HEK293 (cell line): Measurements from ENCODE around the gene CAV1.

Experiments used
- CTCF ChIA-PET: fragments of 350-600 bp; formaldehyde crosslinking; extraction: SDS; loops from one replicate; lab custom pipeline; 2021; ENCODE audit warnings: antibody characterized with exemption; lab: Yijun Ruan, JAX
- POLR2A ChIA-PET: fragments of 300-600 bp; formaldehyde crosslinking; extraction: SDS; loops from one replicate; lab custom pipeline; 2020; ENCODE audit warnings: antibody characterized with exemption, inconsistent platforms; lab: Yijun Ruan, JAX
- H3K27ac ChIP-seq: fragments of 200-500 bp; sonication (Bioruptor generic); 2 replicates; pipeline ENCODE4 v1.5.1; 2014; ENCODE audit warnings: low read depth, low read length, control low read depth, inconsistent platforms; ENCODE audit errors: extremely low read depth
- H3K36me3 ChIP-seq, 2 experiments: fragments of 200-500 bp in 1 of 2; sonication (Bioruptor generic) in 1 of 2; 1 replicate in 1 of 2; 2 replicates in 1 of 2; pipeline ENCODE4 v1.5.1; 2014 to 2017; ENCODE audit warnings: inconsistent platforms in 2 of 2, low read length in 2 of 2; ENCODE audit not compliant: control insufficient read depth in 2 of 2, insufficient read depth in 1 of 2
- H3K4me1 ChIP-seq: fragments of 200-500 bp; sonication (Bioruptor generic); 2 replicates; pipeline ENCODE4 v1.5.1; 2014; ENCODE audit warnings: mild to moderate bottlenecking, low read length, inconsistent platforms; ENCODE audit not compliant: control insufficient read depth, insufficient read depth
- H3K4me3 ChIP-seq: 2 replicates; pipeline ENCODE4 v1.5.1; 2011; ENCODE audit warnings: low read depth, mild to moderate bottlenecking, control low read depth, low read length, moderate library complexity
- H3K9me3 ChIP-seq: fragments of 200-500 bp; sonication (Bioruptor generic); 2 replicates; pipeline ENCODE4 v1.5.1; 2014; ENCODE audit warnings: low read depth, low read length, inconsistent platforms; ENCODE audit not compliant: control insufficient read depth, insufficient read depth
- GLI4 ChIP-seq: fragments of 450-650 bp; formaldehyde crosslinking; IDR thresholded peaks from 2 replicates; pipeline ENCODE4 v1.5.1; 2016; ENCODE audit warnings: missing biosample characterization, missing genetic modification characterization
- RBAK ChIP-seq: fragments of 450-650 bp; formaldehyde crosslinking; IDR thresholded peaks from 2 replicates; pipeline ENCODE4 v1.5.1; 2016; ENCODE audit warnings: missing biosample characterization, missing genetic modification characterization
- SP3 ChIP-seq: fragments of 450-650 bp; formaldehyde crosslinking; IDR thresholded peaks from 2 replicates; pipeline ENCODE4 v1.5.1; 2016; ENCODE audit warnings: missing biosample characterization, missing genetic modification characterization
- SP7 ChIP-seq: fragments of 450-650 bp; formaldehyde crosslinking; IDR thresholded peaks from 2 replicates; pipeline ENCODE4 v1.5.1; 2016; ENCODE audit warnings: missing biosample characterization, missing genetic modification characterization
- ZFP37 ChIP-seq: fragments of 450-650 bp; formaldehyde crosslinking; IDR thresholded peaks from 2 replicates; pipeline ENCODE4 v1.5.1; 2016; ENCODE audit warnings: missing biosample characterization, missing genetic modification characterization
- ZNF214 ChIP-seq: fragments of 450-650 bp; formaldehyde crosslinking; IDR thresholded peaks from 2 replicates; pipeline ENCODE4 v1.5.1; 2017; ENCODE audit warnings: missing biosample characterization, mild to moderate bottlenecking, missing genetic modification characterization, borderline replicate concordance
- ZNF335 ChIP-seq: fragments of 450-650 bp; formaldehyde crosslinking; conservative IDR thresholded peaks from 2 replicates; pipeline ENCODE4 v1.5.1; 2016; ENCODE audit warnings: missing biosample characterization, missing genetic modification characterization
- ZNF394 ChIP-seq: fragments of 450-650 bp; formaldehyde crosslinking; IDR thresholded peaks from 2 replicates; pipeline ENCODE4 v1.5.1; 2016; ENCODE audit warnings: missing biosample characterization, missing genetic modification characterization, mild to moderate bottlenecking, moderate library complexity, borderline replicate concordance
- ZNF501 ChIP-seq: fragments of 450-650 bp; formaldehyde crosslinking; IDR thresholded peaks from 2 replicates; pipeline ENCODE4 v1.5.1; 2016; ENCODE audit warnings: missing biosample characterization, missing genetic modification characterization
- ZNF514 ChIP-seq: fragments of 450-650 bp; formaldehyde crosslinking; IDR thresholded peaks from 2 replicates; pipeline ENCODE4 v1.5.1; 2016; ENCODE audit warnings: missing biosample characterization, missing genetic modification characterization
- ZNF558 ChIP-seq: fragments of 450-650 bp; formaldehyde crosslinking; IDR thresholded peaks from 2 replicates; pipeline ENCODE4 v1.5.1; 2016; ENCODE audit warnings: missing biosample characterization, missing genetic modification characterization
- ZNF596 ChIP-seq: fragments of 450-650 bp; IDR thresholded peaks from 2 replicates; pipeline ENCODE4 v1.5.0; 2018; ENCODE audit warnings: missing biosample characterization, mild to moderate bottlenecking, missing genetic modification characterization, moderate library complexity
- ZNF600 ChIP-seq: fragments of 450-650 bp; formaldehyde crosslinking; IDR thresholded peaks from 2 replicates; pipeline ENCODE4 v1.5.1; 2016; ENCODE audit warnings: missing biosample characterization, missing genetic modification characterization
- ZNF629 ChIP-seq: fragments of 450-650 bp; formaldehyde crosslinking; IDR thresholded peaks from 2 replicates; pipeline ENCODE4 v1.5.1; 2017; ENCODE audit warnings: missing biosample characterization, missing genetic modification characterization
- ZSCAN23 ChIP-seq: fragments of 450-650 bp; formaldehyde crosslinking; IDR thresholded peaks from 2 replicates; pipeline ENCODE4 v1.5.1; 2016; ENCODE audit warnings: missing biosample characterization, missing genetic modification characterization
- TF ChIP-seq, protein P1 (sequence below): fragments of 450-650 bp; formaldehyde crosslinking; IDR thresholded peaks from 2 replicates; pipeline ENCODE4 v1.5.1; 2016; ENCODE audit warnings: missing biosample characterization, missing genetic modification characterization, low read depth
- TF ChIP-seq, protein P2 (sequence below): fragments of 450-650 bp; formaldehyde crosslinking; IDR thresholded peaks from 2 replicates; pipeline ENCODE4 v1.5.1; 2016; ENCODE audit warnings: missing biosample characterization, missing genetic modification characterization
- TF ChIP-seq, protein P3 (sequence below): fragments of 450-650 bp; formaldehyde crosslinking; IDR thresholded peaks from 2 replicates; pipeline ENCODE4 v1.5.1; 2016; ENCODE audit warnings: missing biosample characterization, missing genetic modification characterization, borderline replicate concordance
- TF ChIP-seq, protein P4 (sequence below): fragments of 450-650 bp; formaldehyde crosslinking; IDR thresholded peaks from 2 replicates; pipeline ENCODE4 v1.5.1; 2017; ENCODE audit warnings: missing biosample characterization, missing genetic modification characterization
- TF ChIP-seq, protein P5 (sequence below): fragments of 450-650 bp; formaldehyde crosslinking; IDR thresholded peaks from 2 replicates; pipeline ENCODE4 v1.5.1; 2016; ENCODE audit warnings: missing biosample characterization, missing genetic modification characterization, borderline replicate concordance
- TF ChIP-seq, protein P6 (sequence below): fragments of 450-650 bp; formaldehyde crosslinking; IDR thresholded peaks from 2 replicates; pipeline ENCODE4 v1.5.1; 2016; ENCODE audit warnings: missing biosample characterization, missing genetic modification characterization

The CAV1 gene

DNA sequence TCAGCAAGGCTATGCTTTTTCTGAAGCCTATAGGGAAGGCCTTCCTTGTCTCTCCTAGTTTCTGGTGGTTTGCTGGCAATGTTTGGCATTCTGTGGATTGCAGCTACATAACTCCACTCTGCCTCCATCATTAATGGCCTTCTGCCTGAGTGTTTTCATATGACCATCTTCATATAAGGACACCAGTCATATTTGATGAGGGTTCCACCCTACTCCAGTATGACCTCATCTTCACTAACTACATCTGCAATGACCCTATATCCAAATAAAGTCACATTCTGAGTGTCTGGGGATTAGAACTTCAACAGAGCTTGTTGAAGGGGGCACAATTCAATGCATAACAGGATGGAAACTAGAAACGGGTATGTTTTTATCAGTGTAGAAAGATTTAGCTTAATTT, 22.1 kb downstream of the CAV1 start (continued):
- TF ChIP-seq, protein P1, sequence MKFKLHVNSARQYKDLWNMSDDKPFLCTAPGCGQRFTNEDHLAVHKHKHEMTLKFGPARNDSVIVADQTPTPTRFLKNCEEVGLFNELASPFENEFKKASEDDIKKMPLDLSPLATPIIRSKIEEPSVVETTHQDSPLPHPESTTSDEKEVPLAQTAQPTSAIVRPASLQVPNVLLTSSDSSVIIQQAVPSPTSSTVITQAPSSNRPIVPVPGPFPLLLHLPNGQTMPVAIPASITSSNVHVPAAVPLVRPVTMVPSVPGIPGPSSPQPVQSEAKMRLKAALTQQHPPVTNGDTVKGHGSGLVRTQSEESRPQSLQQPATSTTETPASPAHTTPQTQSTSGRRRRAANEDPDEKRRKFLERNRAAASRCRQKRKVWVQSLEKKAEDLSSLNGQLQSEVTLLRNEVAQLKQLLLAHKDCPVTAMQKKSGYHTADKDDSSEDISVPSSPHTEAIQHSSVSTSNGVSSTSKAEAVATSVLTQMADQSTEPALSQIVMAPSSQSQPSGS: peak; percentile 26; the same call in 1 of the 2 replicates
- TF ChIP-seq, protein P2, sequence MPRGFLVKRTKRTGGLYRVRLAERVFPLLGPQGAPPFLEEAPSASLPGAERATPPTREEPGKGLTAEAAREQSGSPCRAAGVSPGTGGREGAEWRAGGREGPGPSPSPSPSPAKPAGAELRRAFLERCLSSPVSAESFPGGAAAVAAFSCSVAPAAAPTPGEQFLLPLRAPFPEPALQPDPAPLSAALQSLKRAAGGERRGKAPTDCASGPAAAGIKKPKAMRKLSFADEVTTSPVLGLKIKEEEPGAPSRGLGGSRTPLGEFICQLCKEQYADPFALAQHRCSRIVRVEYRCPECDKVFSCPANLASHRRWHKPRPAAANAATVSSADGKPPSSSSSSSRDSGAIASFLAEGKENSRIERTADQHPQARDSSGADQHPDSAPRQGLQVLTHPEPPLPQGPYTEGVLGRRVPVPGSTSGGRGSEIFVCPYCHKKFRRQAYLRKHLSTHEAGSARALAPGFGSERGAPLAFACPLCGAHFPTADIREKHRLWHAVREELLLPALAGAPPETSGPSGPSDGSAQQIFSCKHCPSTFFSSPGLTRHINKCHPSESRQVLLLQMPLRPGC (tag by site-specific recombination): peak; percentile 23; the same call in 1 of the 2 replicates
- TF ChIP-seq ZFP37 (peak; percentile 19; the same call in 1 of the 2 replicates), SP7 (tag by site-specific recombination) (0 out of 2 replicates have a peak, but pooled peaks have one; percentile 46), ZNF335 (0 out of 2 replicates have a peak, but pooled peaks have one; percentile 34)

DNA sequence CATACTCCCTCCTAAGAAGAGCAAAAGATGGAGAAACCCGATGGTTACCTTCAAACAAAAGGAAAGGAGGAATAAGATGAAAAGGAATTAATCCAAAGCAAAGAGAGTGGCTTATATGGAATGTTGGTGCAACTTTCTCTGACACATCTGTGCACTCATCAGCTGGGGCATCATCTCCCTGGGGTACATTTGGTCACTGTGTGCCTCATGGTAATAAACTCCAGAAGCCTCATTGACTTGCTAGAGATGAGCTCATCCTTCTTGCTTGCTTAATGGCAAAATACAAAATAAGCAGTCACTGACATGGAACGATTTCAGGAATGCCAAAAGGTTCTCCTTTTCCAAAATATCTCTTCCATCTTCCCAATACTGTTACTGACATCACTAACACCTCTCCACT, 22.5 kb downstream of the CAV1 start:
- ChIA-PET CTCF (interaction anchor here (0.7 to 1.7 kb wide), 5 partner anchors 21 to 281 kb away, joined by 3 to 9 read pairs (median 3); no protein-coding TSS in a partner anchor), POLR2A (no interaction called here)
- Histone ChIP-seq H3K27ac (no peak overlapping the region; the same call in 1 of the 2 replicates), H3K9me3 (no peaks in the 10 kb centered on the region), H3K36me3 (no peaks in the 10 kb centered on the region), H3K4me3 (no peak overlapping the region), H3K4me1 (peaks cover 5% of the 10 kb centered on the region; the same call in 1 of the 2 replicates)
- TF ChIP-seq ZNF214 (tag by site-specific recombination) (no peak), ZNF596 (tag by site-specific recombination) (no peak), ZNF501 (tag by site-specific recombination) (no peak; the same call in 1 of the 2 replicates), ZNF600 (peak; percentile 55; the same call in 1 of the 2 replicates), ZNF394 (tag by site-specific recombination) (peak; percentile 53; the same call in 1 of the 2 replicates), SP3 (tag by site-specific recombination) (peak; percentile 26; the same call in 1 of the 2 replicates), ZNF629 (tag by site-specific recombination) (peak; percentile 91), RBAK (no peak), ZNF558 (tag by site-specific recombination) (0 out of 2 replicates have a peak, but pooled peaks have one; percentile 9), ZSCAN23 (tag by site-specific recombination) (peak; percentile 53; the same call in 1 of the 2 replicates), GLI4 (tag by site-specific recombination) (no peak), ZNF514 (tag by site-specific recombination) (no peak)
- TF ChIP-seq, protein P3, sequence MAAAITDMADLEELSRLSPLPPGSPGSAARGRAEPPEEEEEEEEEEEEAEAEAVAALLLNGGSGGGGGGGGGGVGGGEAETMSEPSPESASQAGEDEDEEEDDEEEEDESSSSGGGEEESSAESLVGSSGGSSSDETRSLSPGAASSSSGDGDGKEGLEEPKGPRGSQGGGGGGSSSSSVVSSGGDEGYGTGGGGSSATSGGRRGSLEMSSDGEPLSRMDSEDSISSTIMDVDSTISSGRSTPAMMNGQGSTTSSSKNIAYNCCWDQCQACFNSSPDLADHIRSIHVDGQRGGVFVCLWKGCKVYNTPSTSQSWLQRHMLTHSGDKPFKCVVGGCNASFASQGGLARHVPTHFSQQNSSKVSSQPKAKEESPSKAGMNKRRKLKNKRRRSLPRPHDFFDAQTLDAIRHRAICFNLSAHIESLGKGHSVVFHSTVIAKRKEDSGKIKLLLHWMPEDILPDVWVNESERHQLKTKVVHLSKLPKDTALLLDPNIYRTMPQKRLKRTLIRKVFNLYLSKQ (tag by site-specific recombination): no peak
- TF ChIP-seq, protein P4, sequence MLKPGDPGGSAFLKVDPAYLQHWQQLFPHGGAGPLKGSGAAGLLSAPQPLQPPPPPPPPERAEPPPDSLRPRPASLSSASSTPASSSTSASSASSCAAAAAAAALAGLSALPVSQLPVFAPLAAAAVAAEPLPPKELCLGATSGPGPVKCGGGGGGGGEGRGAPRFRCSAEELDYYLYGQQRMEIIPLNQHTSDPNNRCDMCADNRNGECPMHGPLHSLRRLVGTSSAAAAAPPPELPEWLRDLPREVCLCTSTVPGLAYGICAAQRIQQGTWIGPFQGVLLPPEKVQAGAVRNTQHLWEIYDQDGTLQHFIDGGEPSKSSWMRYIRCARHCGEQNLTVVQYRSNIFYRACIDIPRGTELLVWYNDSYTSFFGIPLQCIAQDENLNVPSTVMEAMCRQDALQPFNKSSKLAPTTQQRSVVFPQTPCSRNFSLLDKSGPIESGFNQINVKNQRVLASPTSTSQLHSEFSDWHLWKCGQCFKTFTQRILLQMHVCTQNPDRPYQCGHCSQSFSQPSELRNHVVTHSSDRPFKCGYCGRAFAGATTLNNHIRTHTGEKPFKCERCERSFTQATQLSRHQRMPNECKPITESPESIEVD (tag by site-specific recombination): no peak
- TF ChIP-seq, protein P5, sequence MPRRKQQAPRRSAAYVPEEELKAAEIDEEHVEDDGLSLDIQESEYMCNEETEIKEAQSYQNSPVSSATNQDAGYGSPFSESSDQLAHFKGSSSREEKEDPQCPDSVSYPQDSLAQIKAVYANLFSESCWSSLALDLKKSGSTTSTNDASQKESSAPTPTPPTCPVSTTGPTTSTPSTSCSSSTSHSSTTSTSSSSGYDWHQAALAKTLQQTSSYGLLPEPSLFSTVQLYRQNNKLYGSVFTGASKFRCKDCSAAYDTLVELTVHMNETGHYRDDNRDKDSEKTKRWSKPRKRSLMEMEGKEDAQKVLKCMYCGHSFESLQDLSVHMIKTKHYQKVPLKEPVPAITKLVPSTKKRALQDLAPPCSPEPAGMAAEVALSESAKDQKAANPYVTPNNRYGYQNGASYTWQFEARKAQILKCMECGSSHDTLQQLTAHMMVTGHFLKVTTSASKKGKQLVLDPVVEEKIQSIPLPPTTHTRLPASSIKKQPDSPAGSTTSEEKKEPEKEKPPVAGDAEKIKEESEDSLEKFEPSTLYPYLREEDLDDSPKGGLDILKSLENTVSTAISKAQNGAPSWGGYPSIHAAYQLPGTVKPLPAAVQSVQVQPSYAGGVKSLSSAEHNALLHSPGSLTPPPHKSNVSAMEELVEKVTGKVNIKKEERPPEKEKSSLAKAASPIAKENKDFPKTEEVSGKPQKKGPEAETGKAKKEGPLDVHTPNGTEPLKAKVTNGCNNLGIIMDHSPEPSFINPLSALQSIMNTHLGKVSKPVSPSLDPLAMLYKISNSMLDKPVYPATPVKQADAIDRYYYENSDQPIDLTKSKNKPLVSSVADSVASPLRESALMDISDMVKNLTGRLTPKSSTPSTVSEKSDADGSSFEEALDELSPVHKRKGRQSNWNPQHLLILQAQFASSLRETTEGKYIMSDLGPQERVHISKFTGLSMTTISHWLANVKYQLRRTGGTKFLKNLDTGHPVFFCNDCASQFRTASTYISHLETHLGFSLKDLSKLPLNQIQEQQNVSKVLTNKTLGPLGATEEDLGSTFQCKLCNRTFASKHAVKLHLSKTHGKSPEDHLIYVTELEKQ (tag by site-specific recombination): peak; percentile 78
- TF ChIP-seq, protein P6, sequence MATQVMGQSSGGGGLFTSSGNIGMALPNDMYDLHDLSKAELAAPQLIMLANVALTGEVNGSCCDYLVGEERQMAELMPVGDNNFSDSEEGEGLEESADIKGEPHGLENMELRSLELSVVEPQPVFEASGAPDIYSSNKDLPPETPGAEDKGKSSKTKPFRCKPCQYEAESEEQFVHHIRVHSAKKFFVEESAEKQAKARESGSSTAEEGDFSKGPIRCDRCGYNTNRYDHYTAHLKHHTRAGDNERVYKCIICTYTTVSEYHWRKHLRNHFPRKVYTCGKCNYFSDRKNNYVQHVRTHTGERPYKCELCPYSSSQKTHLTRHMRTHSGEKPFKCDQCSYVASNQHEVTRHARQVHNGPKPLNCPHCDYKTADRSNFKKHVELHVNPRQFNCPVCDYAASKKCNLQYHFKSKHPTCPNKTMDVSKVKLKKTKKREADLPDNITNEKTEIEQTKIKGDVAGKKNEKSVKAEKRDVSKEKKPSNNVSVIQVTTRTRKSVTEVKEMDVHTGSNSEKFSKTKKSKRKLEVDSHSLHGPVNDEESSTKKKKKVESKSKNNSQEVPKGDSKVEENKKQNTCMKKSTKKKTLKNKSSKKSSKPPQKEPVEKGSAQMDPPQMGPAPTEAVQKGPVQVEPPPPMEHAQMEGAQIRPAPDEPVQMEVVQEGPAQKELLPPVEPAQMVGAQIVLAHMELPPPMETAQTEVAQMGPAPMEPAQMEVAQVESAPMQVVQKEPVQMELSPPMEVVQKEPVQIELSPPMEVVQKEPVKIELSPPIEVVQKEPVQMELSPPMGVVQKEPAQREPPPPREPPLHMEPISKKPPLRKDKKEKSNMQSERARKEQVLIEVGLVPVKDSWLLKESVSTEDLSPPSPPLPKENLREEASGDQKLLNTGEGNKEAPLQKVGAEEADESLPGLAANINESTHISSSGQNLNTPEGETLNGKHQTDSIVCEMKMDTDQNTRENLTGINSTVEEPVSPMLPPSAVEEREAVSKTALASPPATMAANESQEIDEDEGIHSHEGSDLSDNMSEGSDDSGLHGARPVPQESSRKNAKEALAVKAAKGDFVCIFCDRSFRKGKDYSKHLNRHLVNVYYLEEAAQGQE: no peak
